NCI-H2029 (cell line): ENCODE data around the gene GPC5.

Source experiments
- DNase-seq: peaks from one replicate; lab custom pipeline; 2025; lab: John Stamatoyannopoulos, UW

Gene GPC5

DNA sequence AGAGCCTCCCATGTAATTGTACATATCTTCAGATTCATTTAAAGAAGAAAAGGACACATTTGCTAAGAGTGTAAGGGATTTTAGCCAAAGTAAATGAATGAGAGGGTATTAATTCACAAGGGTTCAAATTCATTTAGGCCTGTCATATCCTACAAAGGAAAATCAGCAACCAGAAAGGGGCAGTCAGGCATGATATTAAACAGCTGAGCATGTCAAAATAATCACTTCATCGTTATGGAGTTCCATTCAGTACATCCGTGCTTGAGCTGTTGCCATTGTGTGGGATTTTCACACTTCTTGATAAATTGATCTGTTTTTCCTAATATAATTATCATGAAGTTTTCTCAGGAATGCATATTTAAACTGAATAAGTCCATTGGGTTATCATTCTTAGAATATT lies 567.1 kb downstream of the GPC5 start:
- no peak for DNase-seq

DNA sequence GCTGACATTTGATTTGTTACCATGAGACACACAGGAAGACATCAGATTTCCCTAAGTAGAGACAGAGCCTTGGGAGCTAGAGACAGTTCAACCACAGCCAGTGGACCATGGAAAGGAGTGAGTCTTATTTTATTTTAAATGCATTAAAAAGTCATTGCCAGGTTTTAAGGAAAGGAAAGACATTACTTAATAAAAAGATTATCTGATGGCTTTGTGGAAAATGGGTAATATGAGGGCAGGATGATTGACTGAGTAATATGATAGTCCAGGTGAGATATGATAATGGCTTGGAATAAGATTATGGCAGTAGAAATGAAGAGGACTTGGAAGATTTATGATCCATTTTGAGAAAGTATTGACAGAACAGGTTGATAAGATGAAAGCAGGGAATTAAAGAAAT lies 580.1 kb downstream of the GPC5 start:
- DNase-seq, result no peak

DNA sequence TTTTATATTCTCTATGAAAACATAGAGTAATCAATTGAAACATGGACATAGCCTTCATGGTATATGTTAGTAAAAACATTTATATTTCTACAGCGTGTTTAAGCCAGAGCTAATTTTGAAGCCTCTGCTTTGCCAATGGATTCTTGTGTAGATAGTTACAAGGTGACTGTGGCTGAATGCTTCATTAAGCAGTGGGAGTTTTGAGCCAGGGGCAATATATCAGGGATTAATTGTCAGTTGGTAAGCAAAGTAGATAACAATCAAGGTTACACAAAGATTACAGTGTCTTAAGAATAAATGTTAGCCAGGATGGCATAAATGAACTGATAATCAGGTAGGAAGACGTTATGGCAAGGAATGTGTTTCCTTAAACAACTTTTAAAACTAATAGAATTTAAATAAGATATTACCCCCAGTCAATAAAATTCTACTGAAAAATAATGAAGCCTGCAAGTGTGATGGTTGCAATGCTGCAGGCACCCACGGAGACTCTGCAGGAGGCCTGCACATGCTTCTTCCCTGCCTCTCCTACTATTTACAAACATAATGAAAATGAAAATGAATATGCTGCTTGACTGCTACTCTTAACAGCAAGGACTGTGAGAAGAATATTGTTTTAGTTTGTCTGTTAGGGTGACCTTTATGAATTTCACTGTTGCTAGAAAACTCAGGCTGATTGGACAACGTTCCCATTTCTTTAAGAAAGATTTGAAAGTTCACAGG lies 588.5 kb downstream of the GPC5 start:
- DNase-seq, result no peak

DNA sequence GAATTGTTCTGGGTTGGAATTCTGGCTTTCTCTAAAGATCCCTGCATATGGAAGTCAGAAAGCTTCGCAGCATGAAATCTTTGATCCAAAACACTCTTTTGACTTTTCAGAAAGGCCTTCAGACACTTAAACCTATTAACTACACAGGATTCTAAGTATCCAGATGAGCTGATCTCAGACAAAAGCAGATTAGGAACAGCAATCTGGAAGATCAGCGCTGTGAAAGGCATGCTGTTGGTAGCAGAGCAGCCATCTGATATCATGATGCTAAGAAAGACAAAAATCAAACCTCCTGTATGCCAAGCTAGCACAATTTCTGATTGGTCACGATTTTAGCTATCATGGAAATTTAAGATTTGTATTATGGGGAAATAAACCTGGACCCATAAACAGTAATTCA lies 589.9 kb downstream of the GPC5 start:
- DNase-seq, result no peak

DNA sequence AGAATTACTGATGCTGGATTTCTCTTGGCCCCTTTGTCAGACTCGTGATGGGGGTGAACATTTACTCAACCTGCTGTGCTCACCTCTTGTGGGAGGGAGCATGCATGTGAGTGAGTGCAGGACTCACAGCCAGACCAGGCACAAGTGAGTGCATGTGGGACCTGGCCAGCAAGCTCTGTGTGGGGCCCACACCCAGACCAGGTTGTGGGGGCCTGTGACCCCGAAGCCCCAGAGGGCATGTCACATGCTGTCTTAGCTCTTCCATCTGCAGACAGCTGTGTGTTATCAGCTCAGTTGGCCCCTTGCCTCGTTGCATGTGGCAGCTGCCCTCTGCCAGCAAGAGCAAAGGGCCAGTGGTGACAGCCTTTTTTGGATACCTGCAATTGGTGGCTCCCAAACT lies 614.4 kb downstream of the GPC5 start:
- DNase-seq, result no peak

DNA sequence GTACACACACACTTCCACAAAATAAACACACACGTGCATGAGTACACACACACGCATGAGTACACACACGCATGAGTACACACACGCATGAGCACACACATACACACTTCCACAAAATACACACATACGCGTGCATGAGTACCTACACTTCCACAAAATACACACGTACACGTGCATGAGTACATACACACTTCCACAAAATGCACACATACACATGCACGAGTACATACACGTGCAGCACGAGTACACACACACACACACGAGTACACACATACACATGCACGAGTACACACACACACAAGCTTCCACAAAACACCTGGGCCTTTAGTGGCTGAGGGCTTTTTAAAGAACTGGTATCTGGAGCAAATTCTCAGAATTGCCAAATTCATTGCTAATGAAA lies 619.3 kb downstream of the GPC5 start:
- no peak for DNase-seq

DNA sequence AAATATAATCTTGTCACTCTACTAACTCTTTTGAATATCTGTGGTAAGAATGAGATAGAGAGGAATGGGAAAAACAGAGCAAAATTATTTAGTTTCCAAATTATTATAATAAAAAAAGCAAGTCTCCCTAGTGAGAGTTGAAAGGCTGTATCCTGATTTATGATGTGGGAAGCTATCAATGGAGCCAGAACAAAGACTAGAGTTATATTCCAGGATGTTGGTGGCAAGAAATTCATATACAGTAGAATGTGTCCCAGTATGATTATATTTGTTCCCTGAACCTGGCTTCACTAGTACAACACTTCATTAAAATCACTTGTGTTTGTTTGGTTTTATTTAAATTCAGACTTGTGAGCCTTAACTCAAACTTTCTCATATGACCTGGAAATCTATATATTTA lies 630.3 kb downstream of the GPC5 start:
- DNase-seq, result no peak

DNA sequence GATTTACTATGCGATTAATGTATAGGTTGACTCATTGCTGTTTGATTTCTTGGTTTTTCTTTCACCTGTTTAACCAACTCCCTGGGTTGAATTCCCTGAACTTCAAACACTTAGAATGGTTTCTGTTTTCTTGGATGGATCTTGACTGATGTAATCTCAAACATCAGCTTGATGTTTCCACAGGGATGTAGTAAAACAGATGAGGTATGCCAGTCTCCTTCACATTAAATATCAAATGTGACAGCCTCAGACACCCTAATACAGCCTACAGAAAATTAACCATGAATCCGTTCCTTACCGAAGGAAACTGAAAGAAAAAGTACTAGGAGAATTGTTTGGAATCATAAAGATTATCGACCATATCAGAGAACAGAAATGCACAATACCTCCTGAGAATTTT lies 631.2 kb downstream of the GPC5 start:
- no peak for DNase-seq

DNA sequence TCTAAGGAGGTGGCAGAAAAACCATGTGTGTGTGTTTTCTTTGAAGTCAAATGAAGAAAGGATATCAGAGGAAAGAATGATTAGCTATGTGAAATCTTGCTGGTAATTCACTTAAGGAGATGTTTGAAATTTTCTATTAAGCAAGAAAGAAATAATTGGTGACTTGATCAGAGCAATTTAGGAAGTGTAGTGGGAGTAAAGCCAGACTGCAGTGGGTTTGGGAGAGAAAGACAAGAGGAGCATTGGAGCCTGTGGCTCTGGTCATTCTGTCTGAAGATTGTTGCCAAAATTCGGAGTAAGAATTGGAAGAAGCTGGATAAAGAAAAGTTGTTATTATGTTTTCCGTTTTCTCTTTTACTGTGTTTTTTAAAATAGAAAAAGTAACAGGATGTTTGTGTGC lies 640.5 kb downstream of the GPC5 start:
- no peak for DNase-seq

DNA sequence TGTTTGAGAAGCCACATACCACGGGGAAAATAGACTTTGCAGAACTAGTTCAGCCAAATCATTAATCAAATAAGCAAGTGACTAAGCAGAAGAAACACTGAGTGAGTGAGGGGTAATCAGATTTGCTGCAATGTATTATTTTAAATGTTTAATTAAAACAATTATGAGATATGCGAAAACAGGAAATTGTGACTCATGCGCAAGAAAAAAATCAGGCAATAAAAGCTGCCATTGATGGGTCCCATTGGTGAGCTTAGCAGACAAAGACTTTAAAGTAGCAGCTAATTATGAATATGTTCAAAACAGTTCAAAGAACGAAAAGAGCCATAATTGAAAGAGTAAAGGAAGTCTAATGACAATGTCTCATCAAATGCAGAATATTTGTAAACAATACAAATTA lies 644.1 kb downstream of the GPC5 start:
- no peak for DNase-seq

DNA sequence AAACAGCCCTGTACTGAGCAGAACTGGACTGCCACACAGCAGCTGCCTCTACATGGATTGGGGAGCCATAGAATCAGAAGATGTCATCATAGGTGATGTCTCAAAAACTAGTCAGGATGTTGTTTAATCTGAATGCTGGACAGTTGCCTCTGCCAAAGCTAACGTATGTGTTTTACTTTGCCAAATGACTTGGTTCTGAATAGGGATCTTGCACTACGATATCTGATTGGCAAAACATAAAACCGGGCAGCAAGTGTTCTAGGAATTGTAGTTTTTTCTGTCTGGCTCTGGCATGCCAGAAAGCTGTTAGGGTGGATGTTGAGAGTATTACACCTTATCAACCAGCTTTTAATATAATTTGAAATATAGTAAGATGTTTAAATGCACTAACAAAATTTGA lies 645.9 kb downstream of the GPC5 start:
- no peak for DNase-seq

DNA sequence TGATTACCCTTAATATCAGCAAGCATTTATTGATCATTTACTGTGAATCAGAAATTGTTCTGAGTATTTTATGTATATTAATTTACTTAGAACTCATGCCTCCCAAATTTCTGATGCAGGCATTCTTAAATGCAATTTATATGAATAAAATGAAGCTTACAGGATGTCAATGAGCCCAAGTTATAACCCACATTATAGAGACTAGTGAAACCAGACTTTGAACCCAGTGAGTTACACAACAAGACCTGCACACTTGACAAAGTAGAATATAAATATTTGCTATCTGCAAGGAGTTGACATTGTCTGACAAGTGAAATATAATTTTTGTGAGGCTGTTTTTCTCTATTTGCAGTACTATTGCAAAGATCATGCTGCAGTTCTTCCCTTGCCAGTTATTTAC lies 656.0 kb downstream of the GPC5 start:
- no peak for DNase-seq

DNA sequence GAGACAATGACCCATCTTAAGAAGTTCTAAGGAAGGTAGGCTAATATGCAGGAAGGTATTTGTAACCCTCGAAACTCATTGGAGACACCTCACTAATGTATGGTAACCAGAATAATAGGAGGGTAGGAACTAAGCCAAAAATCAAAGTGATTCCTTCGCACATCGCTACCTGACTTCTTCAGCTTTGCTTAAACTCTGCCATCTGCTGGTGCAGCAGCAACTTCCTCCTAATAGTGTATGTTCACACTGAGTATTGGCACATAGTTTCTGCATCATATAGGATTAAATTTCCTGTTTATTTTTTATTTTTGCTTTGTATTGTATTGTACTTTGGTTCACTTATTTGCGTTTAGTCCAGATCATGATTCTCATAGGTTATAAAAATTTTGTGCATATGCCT lies 676.2 kb downstream of the GPC5 start:
- no peak for DNase-seq

DNA sequence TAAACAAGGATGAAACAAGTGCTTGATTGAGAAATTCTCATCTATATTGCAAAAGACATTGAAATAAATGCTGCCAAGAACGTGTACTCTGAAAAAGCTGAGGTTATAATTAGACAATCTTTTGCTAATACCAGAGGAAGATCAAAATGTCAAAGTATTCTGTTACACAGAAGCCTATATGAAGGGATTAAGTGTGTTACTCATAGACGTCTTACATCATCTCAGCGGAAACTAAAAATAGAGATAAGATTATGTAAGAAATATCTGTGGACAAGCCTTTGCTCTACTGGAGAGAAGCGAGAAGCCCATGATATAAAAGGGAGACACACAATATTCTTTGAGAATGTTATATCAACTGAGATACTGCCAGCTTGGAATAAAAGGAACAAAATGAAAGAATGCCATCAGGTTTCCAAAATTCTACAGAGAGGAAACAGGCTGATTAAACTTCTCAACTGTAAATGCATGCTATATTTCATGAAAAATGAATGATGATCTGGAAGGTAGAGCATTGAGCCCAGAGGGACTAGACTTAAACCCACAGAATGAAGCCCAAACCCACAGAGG lies 699.0 kb downstream of the GPC5 start:
- no peak for DNase-seq

DNA sequence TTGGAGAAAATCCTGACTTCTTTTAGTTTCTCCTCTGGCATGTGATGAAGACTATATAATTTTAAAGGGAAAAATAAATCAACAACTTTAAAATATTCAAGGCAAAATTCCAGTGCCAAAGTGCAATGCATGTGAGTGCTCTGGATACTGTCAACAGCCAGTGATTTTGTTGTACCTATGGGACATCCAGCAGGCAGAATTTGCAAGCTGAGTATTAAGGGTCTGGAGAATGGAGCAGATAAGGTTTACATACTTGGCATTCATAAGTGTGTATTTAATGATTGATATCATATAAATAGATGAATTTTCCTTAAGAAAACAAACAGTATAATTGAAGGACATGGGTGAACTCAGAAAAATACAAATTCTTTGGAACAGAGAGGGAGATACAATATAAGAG lies 703.4 kb downstream of the GPC5 start:
- no peak for DNase-seq

DNA sequence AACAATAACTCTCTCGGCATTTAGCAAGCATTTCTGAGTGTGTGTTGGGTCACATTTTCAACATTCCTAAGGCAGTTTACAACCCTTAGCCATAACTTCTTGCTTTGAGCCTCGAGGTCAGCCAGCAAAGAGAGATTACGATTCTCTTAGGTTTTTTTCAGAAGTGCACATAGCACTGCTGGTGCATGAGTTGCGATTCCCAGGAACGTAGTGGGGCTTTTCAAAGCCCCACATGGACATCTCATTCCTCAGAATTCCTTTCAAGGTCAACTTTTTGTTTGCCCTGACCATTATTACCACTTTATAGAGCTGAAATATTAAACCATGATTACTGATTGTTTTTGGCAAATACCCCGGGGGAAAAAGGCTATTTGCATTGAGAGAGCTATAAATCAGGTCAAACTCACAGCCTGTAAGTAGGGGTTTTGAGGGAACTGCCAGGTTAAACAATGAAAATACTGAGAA lies 705.3 kb downstream of the GPC5 start:
- no peak for DNase-seq

DNA sequence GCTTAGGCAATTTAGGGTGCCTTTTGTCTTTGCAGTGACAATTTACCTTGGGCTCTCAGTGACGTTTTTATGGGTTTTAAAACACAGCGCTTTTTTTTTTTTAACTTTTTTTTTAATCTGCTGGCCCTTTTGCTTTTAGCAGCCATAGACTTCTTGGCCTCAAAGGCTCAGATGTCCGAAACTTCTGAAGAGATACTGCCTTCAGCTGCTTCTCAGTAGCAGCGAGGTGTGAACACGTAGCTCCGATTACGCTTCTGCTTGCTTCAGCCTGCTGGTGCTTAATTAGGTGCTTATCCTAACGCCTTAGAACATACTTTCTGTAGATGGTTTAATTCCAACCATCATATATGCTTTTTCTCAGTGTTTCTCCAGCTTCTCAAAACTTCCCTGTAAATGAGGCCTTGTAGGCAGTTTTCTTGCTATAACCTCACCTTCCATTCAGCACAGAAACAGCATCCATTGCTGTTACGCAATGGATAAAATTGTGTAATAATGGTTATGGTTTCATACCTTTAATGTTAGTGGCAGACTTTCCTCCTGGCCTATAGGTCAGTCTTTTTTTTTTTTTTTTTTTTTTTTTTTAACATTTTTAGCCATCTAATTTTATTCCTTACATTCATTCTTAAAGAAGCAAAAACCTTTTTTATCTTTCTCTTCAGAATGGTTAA lies 723.9 kb downstream of the GPC5 start:
- DNase-seq, result no peak

DNA sequence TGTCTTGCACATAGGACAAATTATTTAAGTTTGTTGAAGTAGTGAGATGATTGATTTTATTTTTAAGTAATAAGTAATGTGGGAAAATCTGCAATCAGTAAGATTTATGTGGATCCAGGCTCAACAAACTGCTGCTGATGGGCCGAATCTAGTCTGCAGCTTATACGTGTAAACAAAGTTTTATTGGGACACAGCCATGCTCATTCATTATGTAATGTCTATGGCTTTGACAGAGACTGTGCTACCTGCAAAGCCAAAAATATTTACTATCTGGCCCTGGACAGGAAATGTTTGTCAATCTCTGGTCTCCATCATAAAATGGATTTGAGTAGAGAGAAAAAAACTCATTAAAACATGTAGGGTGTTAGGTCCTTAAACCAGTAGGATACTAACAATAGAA lies 728.0 kb downstream of the GPC5 start:
- no peak for DNase-seq

DNA sequence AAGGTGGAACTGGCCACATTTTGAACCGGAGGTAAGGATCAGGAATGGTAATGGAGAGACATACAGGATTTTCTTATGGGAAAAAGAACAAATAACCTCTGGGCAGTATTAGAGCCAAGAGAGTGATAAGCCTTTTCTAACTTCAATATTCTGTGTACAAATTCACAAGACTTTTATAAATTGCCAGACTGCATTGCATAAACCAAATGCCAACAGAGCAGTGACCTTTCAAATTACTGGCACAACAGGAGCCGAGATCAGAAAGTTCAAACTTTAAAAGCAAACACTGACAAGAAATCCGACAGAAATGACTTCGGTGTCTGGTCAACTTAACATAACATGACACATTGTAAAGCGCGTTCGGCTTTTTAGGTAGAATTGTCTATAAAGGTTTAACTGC lies 737.1 kb downstream of the GPC5 start:
- DNase-seq, result no peak

DNA sequence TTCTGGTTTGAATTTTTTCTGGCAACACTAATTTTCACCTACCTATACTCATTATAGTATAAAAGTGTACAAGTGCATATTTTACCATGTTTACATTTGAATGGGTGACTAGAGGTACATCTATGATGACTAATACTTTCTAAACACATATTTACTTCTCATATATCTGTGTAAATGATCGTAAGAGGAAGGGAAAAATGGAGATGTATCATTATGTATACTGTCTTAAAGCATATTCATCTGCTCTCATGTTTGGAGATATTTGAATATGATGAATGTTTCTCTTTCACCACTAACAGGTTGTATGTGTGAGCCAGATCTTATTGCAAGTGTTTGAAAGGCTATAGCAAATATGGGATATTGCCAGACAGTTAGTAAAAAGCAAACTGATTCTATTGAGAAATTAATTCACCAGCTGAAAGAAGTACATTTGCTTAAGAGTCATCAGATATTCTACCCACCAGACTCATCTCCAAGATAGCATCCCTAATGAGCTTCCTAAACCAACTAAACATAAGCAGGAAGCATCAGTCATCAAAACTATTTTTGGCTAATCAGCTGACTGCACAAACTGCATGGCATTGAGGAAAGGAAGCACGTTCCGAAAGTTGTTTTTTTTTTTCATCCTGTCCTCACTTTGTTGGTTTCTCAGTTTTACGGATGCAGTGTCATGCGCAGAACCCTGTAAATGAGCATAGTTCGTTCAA lies 738.2 kb downstream of the GPC5 start:
- DNase-seq, result peak; percentile 25

DNA sequence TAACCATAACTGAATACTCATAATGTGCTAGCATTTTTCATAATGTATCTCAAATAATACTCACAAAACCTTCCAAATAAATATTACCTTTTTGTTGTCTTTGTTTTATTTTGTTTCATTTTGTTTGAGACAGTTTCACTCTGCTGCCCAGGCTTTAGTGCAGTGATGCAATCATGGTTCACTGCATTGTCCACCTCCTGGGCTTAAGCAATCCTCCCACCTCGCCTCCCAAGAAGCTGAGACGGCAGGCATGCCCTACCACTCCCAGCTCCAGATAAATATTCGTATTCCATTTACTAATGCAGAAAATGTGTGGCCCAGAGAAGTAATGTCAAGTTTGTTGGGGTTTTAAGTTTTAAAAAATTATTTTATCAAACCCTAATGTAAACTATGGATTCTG lies 739.1 kb downstream of the GPC5 start:
- no peak for DNase-seq

DNA sequence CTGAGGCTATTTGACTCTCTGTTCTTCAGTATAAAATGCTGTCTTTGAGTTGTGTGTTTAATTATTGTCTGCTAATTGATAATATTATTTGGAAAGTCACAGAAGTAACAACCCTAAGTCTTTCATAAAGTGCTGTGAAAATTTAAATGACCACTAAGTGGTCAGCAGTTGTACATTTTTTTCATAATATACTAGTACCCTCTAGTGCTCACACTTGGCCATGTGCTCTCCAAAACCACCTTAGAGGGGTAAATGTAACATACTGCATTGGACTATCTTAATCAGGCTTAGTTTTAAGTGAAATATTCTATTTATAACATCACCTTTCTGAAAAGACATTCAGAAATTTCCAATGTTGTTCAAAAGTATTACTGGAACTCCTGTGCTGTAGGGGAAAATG lies 745.3 kb downstream of the GPC5 start:
- DNase-seq, result no peak

DNA sequence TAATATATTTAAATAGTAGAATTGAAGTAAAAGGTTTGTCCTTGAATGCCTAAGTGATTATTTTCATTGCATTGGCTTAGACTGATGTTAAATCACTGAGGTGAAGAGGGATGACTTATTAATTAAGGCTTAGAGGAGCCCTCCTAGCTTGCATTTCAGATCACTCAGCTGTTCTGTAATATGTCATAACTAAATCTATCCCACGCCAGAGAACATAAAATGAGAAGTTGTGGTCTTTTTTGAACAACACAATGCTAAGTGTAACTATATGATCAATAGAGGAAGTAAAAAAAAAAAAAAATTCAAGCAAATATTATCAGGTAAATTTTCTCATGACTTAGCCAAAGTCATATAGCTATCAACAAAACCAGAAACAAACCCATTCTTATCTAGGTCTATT lies 752.2 kb downstream of the GPC5 start:
- DNase-seq, result no peak
